ENCODE measurements around the gene SEMA3G. TPM values are rescaled to one million over a fixed set of nuclear protein-coding genes. Genes with fewer than 3 reads are reported as not detected.

Gene SEMA3G
- polyA plus RNA-seq, 1 experiment = not detected

- ChIA-PET CTCF (interaction anchor here (1.2 to 16.0 kb wide), 2 partner anchors 13 to 22 kb away, joined by 3 to 445 read pairs; partner anchors contain the start of genes SEMA3G and TNNC1), POLR2A (no interaction called here)
- no peak for TF ChIP-seq CTCF (IDR thresholded peaks at IDR 0.05; ENCODE audit: insufficient read depth, low read depth, low read length)
- no peak for DNase-seq (ENCODE audit: low read depth)
- no peaks in the 10 kb centered on the region for H3K36me3 ChIP-seq (ENCODE audit: control insufficient read depth, insufficient read depth, low read length)
- no peak overlapping the region for H3K4me3 ChIP-seq (ENCODE audit: low read depth, low read length)
- peaks cover 9% of the 10 kb centered on the region for H3K27me3 ChIP-seq (ENCODE audit: control insufficient read depth, insufficient read depth, low read length)
These were observed 9.4 kb downstream of the SEMA3G start for GRCh38 chr3:52435246-52436101.

DNA sequence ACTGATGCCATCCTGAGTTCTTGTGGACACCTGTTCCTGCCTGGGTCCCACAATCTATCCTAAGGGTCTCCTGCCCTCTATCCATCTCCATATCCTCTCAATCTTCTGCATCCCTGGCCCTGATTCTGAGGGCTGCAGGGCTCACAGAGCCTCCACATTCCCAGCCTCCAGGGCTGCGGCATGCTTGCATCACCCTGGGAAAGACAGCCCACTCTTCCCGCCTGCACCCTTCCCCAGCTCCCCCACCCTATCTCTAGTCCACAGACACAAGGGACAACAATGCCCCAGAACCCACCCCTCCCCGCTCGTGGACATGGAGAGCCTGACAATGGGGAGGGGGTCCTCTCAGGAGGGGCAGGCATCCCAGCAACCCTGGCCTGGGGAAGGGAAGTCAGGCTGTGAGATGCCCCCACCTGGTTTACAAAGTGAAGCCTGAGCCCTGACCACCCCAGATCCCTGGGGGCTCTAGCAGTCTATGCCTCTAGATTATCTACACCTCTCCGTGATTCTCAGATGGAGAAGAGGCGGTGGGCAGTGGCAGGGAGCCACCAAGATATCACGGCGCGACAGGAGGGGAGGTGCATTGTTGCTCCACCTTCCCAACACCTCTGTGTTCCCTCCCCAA lies 10.3 kb downstream of the SEMA3G start:
- DNase-seq (ENCODE audit: low read depth) = no peak
- H3K4me3 ChIP-seq (ENCODE audit: low read depth, low read length) = no peak overlapping the region
- CTCF ChIA-PET = interaction anchor here (1.2 to 16.0 kb wide), 2 partner anchors 14 to 22 kb away, joined by 3 to 445 read pairs; partner anchors contain the start of genes SEMA3G and TNNC1
- peaks cover 9% of the 10 kb centered on the region for H3K27me3 ChIP-seq (ENCODE audit: control insufficient read depth, insufficient read depth, low read length)
- POLR2A ChIA-PET = no interaction called here
- no peak for TF ChIP-seq CTCF (IDR thresholded peaks at IDR 0.05; ENCODE audit: insufficient read depth, low read depth, low read length)
- H3K36me3 ChIP-seq (ENCODE audit: control insufficient read depth, insufficient read depth, low read length) = no peaks in the 10 kb centered on the region

- Histone ChIP-seq H3K4me3 (ENCODE audit: low read depth, low read length) (no peak overlapping the region), H3K27me3 (ENCODE audit: control insufficient read depth, insufficient read depth, low read length) (peaks cover 9% of the 10 kb centered on the region), H3K36me3 (ENCODE audit: control insufficient read depth, insufficient read depth, low read length) (no peaks in the 10 kb centered on the region)
- POLR2A ChIA-PET = no interaction called here
- CTCF ChIA-PET = interaction anchor here (16.0 kb wide), 1 partner anchor 15 kb away, joined by 445 read pairs; the partner anchor contains the start of genes SEMA3G and TNNC1
- TF ChIP-seq CTCF (IDR thresholded peaks at IDR 0.05; ENCODE audit: insufficient read depth, low read depth, low read length) = no peak
- no peak for DNase-seq (ENCODE audit: low read depth)
These were observed 10.9 kb downstream of the SEMA3G start for GRCh38 chr3:52433996-52434479.

DNA sequence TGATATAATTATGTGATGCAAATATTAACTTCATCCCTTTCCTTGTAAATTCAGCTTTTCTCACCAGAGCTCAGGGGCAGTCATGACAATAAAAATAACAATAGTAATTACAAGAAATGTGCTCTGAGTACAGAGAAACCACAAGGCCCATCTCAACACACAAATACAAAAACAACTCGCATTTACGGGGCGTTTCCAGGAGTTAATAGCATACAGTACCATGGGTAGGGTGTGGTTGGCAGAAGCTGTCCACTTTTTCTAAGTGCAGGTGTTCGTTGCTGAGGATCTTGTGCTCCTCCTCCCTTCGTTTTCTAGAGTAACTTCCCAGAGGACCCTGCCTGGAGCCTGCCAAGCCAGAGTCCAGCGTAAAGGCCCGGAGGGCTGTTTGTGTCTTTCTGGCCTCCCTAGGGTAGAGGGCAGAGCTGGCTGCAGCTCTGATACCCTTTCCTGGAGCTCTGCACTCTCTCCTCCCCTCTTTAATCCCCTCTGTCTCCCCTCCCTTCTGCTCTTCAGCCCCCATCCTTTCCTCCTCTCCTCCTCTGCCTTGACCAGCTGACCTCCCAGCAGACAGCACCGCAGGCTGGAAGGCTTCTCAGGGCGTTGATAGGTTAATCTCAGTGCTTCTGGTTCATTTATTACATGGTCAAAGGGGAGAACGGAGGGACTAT lies 11.4 kb downstream of the SEMA3G start:
- H3K27me3 ChIP-seq (ENCODE audit: control insufficient read depth, insufficient read depth, low read length) = peaks cover 9% of the 10 kb centered on the region
- H3K4me3 ChIP-seq (ENCODE audit: low read depth, low read length) = no peak overlapping the region
- DNase-seq (ENCODE audit: low read depth) = no peak
- TF ChIP-seq CTCF (IDR thresholded peaks at IDR 0.05; ENCODE audit: insufficient read depth, low read depth, low read length) = no peak
- ChIA-PET CTCF (interaction anchor here (1.0 to 16.0 kb wide), 2 partner anchors 9 to 15 kb away, joined by 4 to 445 read pairs; partner anchors contain the start of genes SEMA3G and TNNC1), POLR2A (no interaction called here)
- H3K36me3 ChIP-seq (ENCODE audit: control insufficient read depth, insufficient read depth, low read length) = no peaks in the 10 kb centered on the region

All from BJ (cell line).